Neural cell (in vitro differentiated cells): Measurements from ENCODE around the gene RSRC1. TPM values are rescaled to one million over a fixed set of nuclear protein-coding genes. Genes with fewer than 3 reads are reported as not detected.

Experiments
- H2AFZ ChIP-seq: fragments of 200-600, 300-800 bp; sonication (generic), shearing (Covaris generic); 2 replicates; pipeline ENCODE4 v1.6.0; 2014; ENCODE audit warnings: low read depth, mild to moderate bottlenecking, antibody characterized with exemption, low read length, moderate library complexity
- H3F3A ChIP-seq: fragments of 200-600 bp; shearing (Covaris generic); 2 replicates; pipeline ENCODE4 v1.6.1; 2016; ENCODE audit warnings: mild to moderate bottlenecking, moderate library complexity, mixed read lengths, antibody characterized with exemption, low read length; ENCODE audit not compliant: insufficient read depth, poor library complexity, severe bottlenecking
- H3K27ac ChIP-seq: fragments of 200-600, 300-800 bp; sonication (generic), shearing (Covaris generic); 2 replicates; pipeline ENCODE4 v1.5.1; 2014; ENCODE audit warnings: mild to moderate bottlenecking, low read length, moderate library complexity
- H3K27me3 ChIP-seq: fragments of 300-800, 200-600 bp; sonication (generic), shearing (Covaris generic); 2 replicates; pipeline ENCODE4 v1.6.0; 2014; ENCODE audit warnings: mild to moderate bottlenecking, low read depth, low read length, moderate library complexity; ENCODE audit not compliant: insufficient read depth
- H3K36me3 ChIP-seq: fragments of 300-800, 200-600 bp; sonication (generic), shearing (Covaris generic); 2 replicates; pipeline ENCODE4 v1.5.1; 2014; ENCODE audit warnings: mild to moderate bottlenecking, antibody characterized with exemption, low read length, moderate library complexity; ENCODE audit not compliant: insufficient read depth
- H3K4me2 ChIP-seq: fragments of 300-800, 200-600 bp; sonication (generic), shearing (Covaris generic); 2 replicates; pipeline ENCODE4 v1.6.0; 2014; ENCODE audit warnings: mild to moderate bottlenecking, low read length
- H3K4me3 ChIP-seq: fragments of 300-800, 200-600 bp; sonication (generic), shearing (Covaris generic); 2 replicates; pipeline ENCODE4 v1.5.1; 2014; ENCODE audit warnings: mild to moderate bottlenecking, low read length, moderate library complexity
- H3K79me2 ChIP-seq: fragments of 200-600 bp; shearing (Covaris generic); replicated peaks from 2 replicates; pipeline ENCODE4 v1.6.0; 2014; ENCODE audit warnings: mild to moderate bottlenecking, low read length, moderate library complexity; ENCODE audit not compliant: insufficient read depth
- H3K9ac ChIP-seq: fragments of 300-800, 200-600 bp; sonication (generic), shearing (Covaris generic); 2 replicates; pipeline ENCODE4 v1.6.1; 2016; ENCODE audit warnings: mild to moderate bottlenecking, low read length, mixed read lengths
- H3K9me2 ChIP-seq: fragments of 200-600 bp; shearing (Covaris generic); 2 replicates; pipeline ENCODE4 v1.6.1; 2016; ENCODE audit warnings: mild to moderate bottlenecking, low read length, mixed read lengths; ENCODE audit not compliant: insufficient read depth
- H3K9me3 ChIP-seq: fragments of 200-600, 300-800 bp; sonication (generic), shearing (Covaris generic); 2 replicates; pipeline ENCODE4 v1.6.1; 2016; ENCODE audit warnings: mild to moderate bottlenecking, mixed run types, low read length, moderate library complexity, mixed read lengths
- H4K20me1 ChIP-seq: fragments of 200-600 bp; shearing (Covaris generic); 2 replicates; pipeline ENCODE4 v1.6.1; 2016; ENCODE audit warnings: mild to moderate bottlenecking, mixed run types; ENCODE audit not compliant: insufficient read depth
- EP300 ChIP-seq: fragments of 450-650 bp; conservative IDR thresholded peaks from 2 replicates; pipeline ENCODE4 v1.6.1; 2014; ENCODE audit warnings: antibody characterized with exemption, mild to moderate bottlenecking, moderate library complexity; ENCODE audit not compliant: poor library complexity, severe bottlenecking
- EZH2 ChIP-seq: fragments of 200-600, 300-800 bp; shearing (Covaris generic), sonication (generic); IDR thresholded peaks from 2 replicates; pipeline ENCODE4 v1.6.1; 2014; ENCODE audit warnings: antibody characterized with exemption, low read length, borderline replicate concordance, mild to moderate bottlenecking; ENCODE audit not compliant: insufficient read depth, poor library complexity, severe bottlenecking
- MXI1 ChIP-seq: fragments of 450-650 bp; conservative IDR thresholded peaks from 2 replicates; pipeline ENCODE4 v1.6.1; 2014; ENCODE audit warnings: antibody characterized with exemption, mild to moderate bottlenecking; ENCODE audit not compliant: poor library complexity, severe bottlenecking
- POLR2AphosphoS5 ChIP-seq: IDR thresholded peaks from 2 replicates; pipeline ENCODE4 v1.6.1; 2012
- RAD21 ChIP-seq: fragments of 450-650 bp; conservative IDR thresholded peaks from 2 replicates; pipeline ENCODE4 v1.6.1; 2014; ENCODE audit warnings: antibody characterized with exemption, mild to moderate bottlenecking, moderate library complexity
- SMC3 ChIP-seq: fragments of 450-650 bp; conservative IDR thresholded peaks from 2 replicates; pipeline ENCODE4 v1.6.1; 2014; ENCODE audit warnings: antibody characterized with exemption, mild to moderate bottlenecking, moderate library complexity; ENCODE audit not compliant: poor library complexity
- TAF1 ChIP-seq: IDR thresholded peaks from 2 replicates; pipeline ENCODE4 v1.6.1; 2012; ENCODE audit warnings: low read depth
- polyA plus RNA-seq: library from polyadenylated mRNA; depleted of rRNA; stranded (reverse); fragments of >200 nt; gene quantifications from 2 replicates; pipeline ENCODE4 v1.2.3, GENCODE V29; 2014
- TF ChIP-seq, protein P1 (sequence below): fragments of 450-650 bp; IDR thresholded peaks from 2 replicates; pipeline ENCODE4 v1.5.1; 2014; ENCODE audit warnings: antibody characterized with exemption, mild to moderate bottlenecking, moderate library complexity; ENCODE audit not compliant: poor library complexity, severe bottlenecking
- TF ChIP-seq, protein P2 (sequence below): IDR thresholded peaks from 2 replicates; pipeline ENCODE4 v1.6.1; 2012; ENCODE audit warnings: borderline replicate concordance

Gene RSRC1
- polyA plus RNA-seq, 1 donor from 2014 or later = 28.1 TPM

DNA sequence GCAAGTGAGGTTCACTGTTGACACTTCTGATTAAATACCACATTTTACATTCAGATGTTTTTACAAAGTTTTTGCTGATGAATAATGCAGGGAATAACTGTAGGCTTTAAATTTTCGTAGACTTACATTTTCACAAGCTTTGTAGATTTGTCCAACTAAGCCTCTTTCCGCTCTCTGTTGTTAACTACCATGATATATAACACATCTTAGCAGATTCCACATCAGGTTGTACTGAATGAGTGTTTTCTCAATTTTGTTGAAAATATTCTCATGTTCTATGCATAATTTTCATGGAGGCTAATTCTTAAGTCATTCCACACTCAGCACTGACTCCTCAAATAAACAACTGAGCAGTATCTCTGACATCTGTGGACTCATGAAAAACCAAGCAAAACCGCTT is 168.3 kb downstream of the RSRC1 start:
- H4K20me1 ChIP-seq = no peaks in the 10 kb centered on the region
- H3F3A ChIP-seq = no peaks in the 10 kb centered on the region
- no peaks in the 10 kb centered on the region for H3K36me3 ChIP-seq
- no peaks in the 10 kb centered on the region for H3K79me2 ChIP-seq
- no peak overlapping the region for H2AFZ ChIP-seq
- no peaks in the 10 kb centered on the region for H3K9me3 ChIP-seq
- TF ChIP-seq TAF1 (no peak), MXI1 (no peak), EZH2 (no peak), EP300 (no peak), POLR2AphosphoS5 (no peak), RAD21 (no peak), SMC3 (no peak)
- TF ChIP-seq, protein P1, sequence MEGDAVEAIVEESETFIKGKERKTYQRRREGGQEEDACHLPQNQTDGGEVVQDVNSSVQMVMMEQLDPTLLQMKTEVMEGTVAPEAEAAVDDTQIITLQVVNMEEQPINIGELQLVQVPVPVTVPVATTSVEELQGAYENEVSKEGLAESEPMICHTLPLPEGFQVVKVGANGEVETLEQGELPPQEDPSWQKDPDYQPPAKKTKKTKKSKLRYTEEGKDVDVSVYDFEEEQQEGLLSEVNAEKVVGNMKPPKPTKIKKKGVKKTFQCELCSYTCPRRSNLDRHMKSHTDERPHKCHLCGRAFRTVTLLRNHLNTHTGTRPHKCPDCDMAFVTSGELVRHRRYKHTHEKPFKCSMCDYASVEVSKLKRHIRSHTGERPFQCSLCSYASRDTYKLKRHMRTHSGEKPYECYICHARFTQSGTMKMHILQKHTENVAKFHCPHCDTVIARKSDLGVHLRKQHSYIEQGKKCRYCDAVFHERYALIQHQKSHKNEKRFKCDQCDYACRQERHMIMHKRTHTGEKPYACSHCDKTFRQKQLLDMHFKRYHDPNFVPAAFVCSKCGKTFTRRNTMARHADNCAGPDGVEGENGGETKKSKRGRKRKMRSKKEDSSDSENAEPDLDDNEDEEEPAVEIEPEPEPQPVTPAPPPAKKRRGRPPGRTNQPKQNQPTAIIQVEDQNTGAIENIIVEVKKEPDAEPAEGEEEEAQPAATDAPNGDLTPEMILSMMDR = no peak
- TF ChIP-seq, protein P2, sequence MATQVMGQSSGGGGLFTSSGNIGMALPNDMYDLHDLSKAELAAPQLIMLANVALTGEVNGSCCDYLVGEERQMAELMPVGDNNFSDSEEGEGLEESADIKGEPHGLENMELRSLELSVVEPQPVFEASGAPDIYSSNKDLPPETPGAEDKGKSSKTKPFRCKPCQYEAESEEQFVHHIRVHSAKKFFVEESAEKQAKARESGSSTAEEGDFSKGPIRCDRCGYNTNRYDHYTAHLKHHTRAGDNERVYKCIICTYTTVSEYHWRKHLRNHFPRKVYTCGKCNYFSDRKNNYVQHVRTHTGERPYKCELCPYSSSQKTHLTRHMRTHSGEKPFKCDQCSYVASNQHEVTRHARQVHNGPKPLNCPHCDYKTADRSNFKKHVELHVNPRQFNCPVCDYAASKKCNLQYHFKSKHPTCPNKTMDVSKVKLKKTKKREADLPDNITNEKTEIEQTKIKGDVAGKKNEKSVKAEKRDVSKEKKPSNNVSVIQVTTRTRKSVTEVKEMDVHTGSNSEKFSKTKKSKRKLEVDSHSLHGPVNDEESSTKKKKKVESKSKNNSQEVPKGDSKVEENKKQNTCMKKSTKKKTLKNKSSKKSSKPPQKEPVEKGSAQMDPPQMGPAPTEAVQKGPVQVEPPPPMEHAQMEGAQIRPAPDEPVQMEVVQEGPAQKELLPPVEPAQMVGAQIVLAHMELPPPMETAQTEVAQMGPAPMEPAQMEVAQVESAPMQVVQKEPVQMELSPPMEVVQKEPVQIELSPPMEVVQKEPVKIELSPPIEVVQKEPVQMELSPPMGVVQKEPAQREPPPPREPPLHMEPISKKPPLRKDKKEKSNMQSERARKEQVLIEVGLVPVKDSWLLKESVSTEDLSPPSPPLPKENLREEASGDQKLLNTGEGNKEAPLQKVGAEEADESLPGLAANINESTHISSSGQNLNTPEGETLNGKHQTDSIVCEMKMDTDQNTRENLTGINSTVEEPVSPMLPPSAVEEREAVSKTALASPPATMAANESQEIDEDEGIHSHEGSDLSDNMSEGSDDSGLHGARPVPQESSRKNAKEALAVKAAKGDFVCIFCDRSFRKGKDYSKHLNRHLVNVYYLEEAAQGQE = no peak
- H3K4me3 ChIP-seq = no peak overlapping the region
- H3K27ac ChIP-seq = no peak overlapping the region
- H3K9ac ChIP-seq = no peak overlapping the region
- H3K4me2 ChIP-seq = no peak overlapping the region
- no peaks in the 10 kb centered on the region for H3K27me3 ChIP-seq
- H3K9me2 ChIP-seq = no peaks in the 10 kb centered on the region

DNA sequence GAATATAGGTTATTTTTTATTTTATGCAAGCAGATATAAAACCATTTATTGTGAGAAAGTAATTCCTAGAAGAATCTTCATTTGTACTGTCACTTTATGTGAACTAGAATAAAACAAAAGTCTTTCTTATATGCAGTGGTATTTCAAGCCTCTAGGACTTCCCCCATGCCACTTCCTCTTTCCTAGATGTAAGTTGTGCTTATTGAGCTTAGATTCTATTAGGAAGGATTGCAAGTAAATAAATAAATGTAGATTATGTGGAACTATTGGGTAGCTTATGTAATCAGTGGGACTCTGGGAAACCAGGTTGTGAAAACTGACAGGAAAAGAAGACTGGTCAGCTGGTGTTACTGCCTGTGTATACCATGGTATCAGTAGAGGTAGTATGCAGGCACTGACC is 169.7 kb downstream of the RSRC1 start:
- Histone ChIP-seq H3K4me3 (no peak overlapping the region), H3K79me2 (no peaks in the 10 kb centered on the region), H3K27ac (no peak overlapping the region), H3K4me2 (no peak overlapping the region), H3K9ac (no peak overlapping the region), H3K9me2 (no peaks in the 10 kb centered on the region), H4K20me1 (no peaks in the 10 kb centered on the region), H3K36me3 (no peaks in the 10 kb centered on the region), H3F3A (no peaks in the 10 kb centered on the region), H3K9me3 (no peaks in the 10 kb centered on the region), H2AFZ (no peak overlapping the region), H3K27me3 (no peaks in the 10 kb centered on the region)
- TF ChIP-seq, protein P2 = no peak
- TF ChIP-seq SMC3 (no peak), EZH2 (no peak), EP300 (no peak), POLR2AphosphoS5 (no peak), TAF1 (no peak), MXI1 (no peak), RAD21 (no peak)
- TF ChIP-seq, protein P1 = no peak
